ENCODE results near the gene RSPO1. TPM values are rescaled to one million over a fixed set of nuclear protein-coding genes. Genes with fewer than 3 reads are reported as not detected.

Gene RSPO1
- total RNA-seq, 1 donor from 2014 or later: 1.4 TPM

DNA sequence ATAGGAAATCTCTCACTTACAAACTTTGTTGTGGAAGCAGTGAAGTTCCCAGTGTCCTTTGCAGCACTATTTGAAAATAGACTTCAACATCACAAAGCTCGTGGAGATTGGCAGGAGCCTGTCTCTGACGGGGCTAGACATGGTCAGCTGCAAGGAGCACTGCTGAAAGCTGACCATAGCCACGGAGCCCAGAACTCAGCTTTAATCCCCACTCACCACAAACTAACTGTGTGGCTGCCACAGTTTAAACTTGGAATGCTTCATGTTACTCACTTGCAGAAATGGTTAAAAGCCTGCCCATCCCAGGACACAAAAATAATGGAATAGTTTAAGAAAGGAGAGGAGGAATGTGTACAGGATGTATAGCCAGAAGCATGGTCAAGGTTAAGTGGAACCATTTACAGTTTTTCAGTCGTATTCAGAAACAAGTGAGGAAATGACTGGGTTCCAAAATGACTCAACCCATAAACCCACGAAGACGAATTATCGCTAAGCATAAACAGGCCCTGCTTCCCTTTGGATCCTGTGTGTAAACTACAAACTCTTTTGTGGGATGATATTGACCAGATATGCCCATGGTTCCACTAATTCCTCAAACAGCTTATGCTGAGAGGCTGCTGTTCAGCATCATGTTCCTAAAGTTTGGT, 59.7 kb downstream of the RSPO1 start:
- no peaks in the 10 kb centered on the region for H3K9me3 Mint-ChIP-seq
- H3K27ac Mint-ChIP-seq: no peak overlapping the region
- no peak overlapping the region for H3K4me3 Mint-ChIP-seq
- H3K27me3 Mint-ChIP-seq: no peaks in the 10 kb centered on the region
- TF ChIP-seq, protein P1, sequence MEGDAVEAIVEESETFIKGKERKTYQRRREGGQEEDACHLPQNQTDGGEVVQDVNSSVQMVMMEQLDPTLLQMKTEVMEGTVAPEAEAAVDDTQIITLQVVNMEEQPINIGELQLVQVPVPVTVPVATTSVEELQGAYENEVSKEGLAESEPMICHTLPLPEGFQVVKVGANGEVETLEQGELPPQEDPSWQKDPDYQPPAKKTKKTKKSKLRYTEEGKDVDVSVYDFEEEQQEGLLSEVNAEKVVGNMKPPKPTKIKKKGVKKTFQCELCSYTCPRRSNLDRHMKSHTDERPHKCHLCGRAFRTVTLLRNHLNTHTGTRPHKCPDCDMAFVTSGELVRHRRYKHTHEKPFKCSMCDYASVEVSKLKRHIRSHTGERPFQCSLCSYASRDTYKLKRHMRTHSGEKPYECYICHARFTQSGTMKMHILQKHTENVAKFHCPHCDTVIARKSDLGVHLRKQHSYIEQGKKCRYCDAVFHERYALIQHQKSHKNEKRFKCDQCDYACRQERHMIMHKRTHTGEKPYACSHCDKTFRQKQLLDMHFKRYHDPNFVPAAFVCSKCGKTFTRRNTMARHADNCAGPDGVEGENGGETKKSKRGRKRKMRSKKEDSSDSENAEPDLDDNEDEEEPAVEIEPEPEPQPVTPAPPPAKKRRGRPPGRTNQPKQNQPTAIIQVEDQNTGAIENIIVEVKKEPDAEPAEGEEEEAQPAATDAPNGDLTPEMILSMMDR (conservative IDR thresholded peaks at IDR 0.05): no peak
- no peaks in the 10 kb centered on the region for H3K4me1 Mint-ChIP-seq (ENCODE audit: unreplicated experiment)
- DNase-seq (ENCODE audit: extremely low spot score, unreplicated experiment): no peak
- peaks cover 36% of the 10 kb centered on the region for H3K36me3 Mint-ChIP-seq

DNA sequence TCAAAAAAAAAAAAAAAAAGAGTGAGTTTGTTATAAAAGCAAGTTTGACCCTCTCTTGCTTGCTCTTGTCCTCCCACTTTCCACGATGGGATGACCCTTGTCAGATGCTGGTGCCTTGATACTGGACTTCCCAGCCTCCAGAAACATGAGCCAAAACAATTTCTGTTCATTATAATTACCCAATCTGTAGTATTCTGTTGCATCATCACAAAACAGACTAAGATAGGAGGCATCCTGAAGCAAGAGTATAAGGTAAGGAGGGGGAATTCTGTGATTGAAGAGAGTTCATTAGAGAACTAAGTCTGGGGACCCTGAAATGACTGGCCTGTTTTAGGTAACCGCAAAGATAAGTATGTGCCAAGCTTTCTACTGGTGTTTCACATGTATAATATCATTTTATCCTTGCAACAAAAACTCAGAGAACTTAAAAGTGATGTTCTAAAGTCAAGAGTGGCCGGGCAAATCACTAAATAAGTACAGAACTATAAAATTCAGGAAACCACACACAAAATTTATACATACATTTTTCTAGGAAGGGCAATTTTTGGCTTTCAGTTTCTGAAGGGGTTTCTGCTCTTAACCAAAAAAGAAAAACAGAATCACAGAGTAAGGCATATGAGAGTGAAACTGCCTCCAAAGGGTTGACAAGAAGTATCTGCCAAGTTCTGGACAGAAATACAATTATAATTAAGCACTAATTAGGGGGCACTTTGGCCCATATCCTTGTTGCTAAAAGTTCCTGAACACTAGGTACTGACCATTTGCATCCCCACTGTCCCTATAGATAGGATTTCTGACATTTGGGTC, 64.0 kb downstream of the RSPO1 start:
- H3K9me3 Mint-ChIP-seq: no peaks in the 10 kb centered on the region
- H3K4me3 Mint-ChIP-seq: no peak overlapping the region
- DNase-seq (ENCODE audit: extremely low spot score, unreplicated experiment): no peak
- no peaks in the 10 kb centered on the region for H3K27me3 Mint-ChIP-seq
- H3K27ac Mint-ChIP-seq: no peak overlapping the region
- no peaks in the 10 kb centered on the region for H3K4me1 Mint-ChIP-seq (ENCODE audit: unreplicated experiment)
- H3K36me3 Mint-ChIP-seq: peaks cover 33% of the 10 kb centered on the region
- TF ChIP-seq, protein P1 (conservative IDR thresholded peaks at IDR 0.05): no peak

DNA sequence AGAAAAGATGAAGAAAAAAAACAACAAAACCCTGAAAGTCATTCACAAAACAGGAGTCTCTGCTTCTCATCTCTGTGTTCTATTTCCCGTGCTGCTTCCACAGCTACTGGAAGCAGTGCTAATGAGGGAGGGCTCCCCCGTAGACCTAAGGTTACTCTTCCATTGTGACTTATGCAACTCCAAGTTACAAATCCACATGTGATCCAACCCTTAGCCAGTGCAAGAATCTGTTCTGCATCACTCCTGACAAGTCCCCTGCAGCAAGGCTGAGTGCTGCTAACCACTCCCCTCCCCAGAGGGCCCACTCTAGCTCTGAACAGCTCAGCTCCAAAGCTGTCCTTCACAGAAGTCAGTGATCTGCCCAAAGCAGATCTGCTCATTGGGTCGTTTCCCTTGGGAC, 67.7 kb downstream of the RSPO1 start:
- no peak for DNase-seq (ENCODE audit: extremely low spot score, unreplicated experiment)
- peaks cover 24% of the 10 kb centered on the region for H3K36me3 Mint-ChIP-seq
- no peak overlapping the region for H3K4me3 Mint-ChIP-seq
- no peak overlapping the region for H3K27ac Mint-ChIP-seq
- no peaks in the 10 kb centered on the region for H3K9me3 Mint-ChIP-seq
- H3K27me3 Mint-ChIP-seq: no peaks in the 10 kb centered on the region
- TF ChIP-seq, protein P1 (conservative IDR thresholded peaks at IDR 0.05): no peak
- no peaks in the 10 kb centered on the region for H3K4me1 Mint-ChIP-seq (ENCODE audit: unreplicated experiment)

DNA sequence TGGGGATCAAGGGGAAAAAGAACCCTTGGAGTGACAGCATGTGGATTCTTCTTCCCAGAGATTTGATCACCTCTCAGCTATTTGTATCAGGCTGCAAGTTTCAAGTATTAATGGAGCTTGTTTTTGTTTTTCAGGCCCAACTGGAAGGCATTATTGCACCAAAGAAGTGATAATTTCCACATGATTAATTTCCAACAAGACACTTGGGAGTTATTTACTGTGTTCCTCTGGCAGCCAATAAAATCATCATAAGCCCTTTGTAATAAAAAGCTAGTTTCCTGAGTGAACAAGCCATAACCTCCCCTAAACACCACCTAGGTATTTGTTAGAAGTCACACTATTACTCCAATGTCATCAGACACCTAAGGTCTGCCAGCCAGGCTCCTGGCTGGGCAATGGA, 69.8 kb downstream of the RSPO1 start:
- H3K27ac Mint-ChIP-seq: no peak overlapping the region
- no peaks in the 10 kb centered on the region for H3K4me1 Mint-ChIP-seq (ENCODE audit: unreplicated experiment)
- no peaks in the 10 kb centered on the region for H3K27me3 Mint-ChIP-seq
- H3K4me3 Mint-ChIP-seq: no peak overlapping the region
- H3K36me3 Mint-ChIP-seq: peaks cover 13% of the 10 kb centered on the region
- TF ChIP-seq, protein P1 (conservative IDR thresholded peaks at IDR 0.05): no peak
- H3K9me3 Mint-ChIP-seq: no peaks in the 10 kb centered on the region
- DNase-seq (ENCODE audit: extremely low spot score, unreplicated experiment): no peak

DNA sequence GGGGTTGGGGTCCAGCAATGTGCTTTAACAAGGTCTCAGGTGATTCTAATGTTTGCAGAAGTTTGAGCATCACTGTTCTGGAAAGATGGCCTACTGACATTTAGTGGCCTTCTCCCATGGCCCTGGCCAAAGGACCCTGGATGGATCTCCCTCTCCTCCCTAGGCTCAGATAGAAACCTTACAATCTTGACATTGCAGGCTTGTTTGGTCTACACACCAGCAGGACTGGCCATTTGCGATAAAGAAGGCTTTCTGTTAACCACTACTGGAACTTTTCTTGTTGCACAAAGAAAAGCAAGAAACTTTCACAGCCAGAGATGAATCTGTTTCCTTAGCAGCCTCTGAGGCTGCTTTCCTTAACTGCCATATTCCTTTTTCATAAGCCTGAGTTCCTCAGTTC, 71.7 kb downstream of the RSPO1 start:
- Mint-ChIP-seq H3K27me3 (no peaks in the 10 kb centered on the region), H3K27ac (no peak overlapping the region), H3K9me3 (no peaks in the 10 kb centered on the region), H3K4me3 (no peak overlapping the region), H3K4me1 (ENCODE audit: unreplicated experiment) (peaks cover 6% of the 10 kb centered on the region), H3K36me3 (peaks cover 8% of the 10 kb centered on the region)
- TF ChIP-seq, protein P1 (conservative IDR thresholded peaks at IDR 0.05): no peak
- no peak for DNase-seq (ENCODE audit: extremely low spot score, unreplicated experiment)

Other genes with a start within 250 kb of the RSPO1 start
- gene ZC3H12A, start 160.3 kb downstream of the RSPO1 start, total RNA-seq (ENCODE audit: low replicate concordance): 6.0 and 18.3 TPM in 2 replicates
- 65.7 and 79.9 TPM in 2 replicates for gene MEAF6, start 120.1 kb downstream of the RSPO1 start, total RNA-seq (ENCODE audit: low replicate concordance)
- gene SNIP1, start 80.6 kb downstream of the RSPO1 start, total RNA-seq (ENCODE audit: low replicate concordance): 18.2 and 23.4 TPM in 2 replicates
- 11.6 and 40.8 TPM in 2 replicates for gene DNALI1, start 78.0 kb downstream of the RSPO1 start, total RNA-seq (ENCODE audit: low replicate concordance)
- 52.4 and 55.1 TPM in 2 replicates for gene GNL2, start 39.0 kb downstream of the RSPO1 start, total RNA-seq (ENCODE audit: low replicate concordance)
- 13.3 and 35.1 TPM in 2 replicates for gene CDCA8, start 57.6 kb upstream of the RSPO1 start, total RNA-seq (ENCODE audit: low replicate concordance)
- 0.97 and 1.0 TPM in 2 replicates for gene EPHA10, start 130.2 kb upstream of the RSPO1 start, total RNA-seq (ENCODE audit: low replicate concordance)
- 11.6 and 21.1 TPM in 2 replicates for gene MANEAL, start 159.0 kb upstream of the RSPO1 start, total RNA-seq (ENCODE audit: low replicate concordance)
- 38.9 and 49.6 TPM in 2 replicates for gene C1orf122, start 172.9 kb upstream of the RSPO1 start, total RNA-seq (ENCODE audit: low replicate concordance)
- 12.7 and 19.2 TPM in 2 replicates for gene YRDC, start 173.3 kb upstream of the RSPO1 start, total RNA-seq (ENCODE audit: low replicate concordance)
- 20.5 and 20.7 TPM in 2 replicates for gene MTF1, start 224.7 kb upstream of the RSPO1 start, total RNA-seq (ENCODE audit: low replicate concordance)